Caki2 (cell line): ENCODE data around the gene PER2. TPM values are rescaled to one million over a fixed set of nuclear protein-coding genes. Genes with fewer than 3 reads are reported as not detected.
A peak's percentile ranks its signal among the peaks of the same experiment; 100 is the strongest.

ENCODE experiments used
- DNase-seq: peaks from one replicate; pipeline ENCODE4 v3.0.0-alpha.2; 2015; ENCODE audit warnings: low read depth
- in situ Hi-C: cut with HindIII; loops from 2 replicates; pipeline ENCODE4 v1.10.0; 2016; ENCODE audit warnings: low sequenced_read_pairs, low pct_unique_long_range_greater_than_20kb, mixed read lengths
- total RNA-seq: library from RNA; depleted of rRNA; stranded (reverse); fragments of >200 nt; shearing (Covaris generic); gene quantifications from 2 replicates; pipeline ENCODE4 v1.2.3, GENCODE V29; 2014; ENCODE audit warnings: low replicate concordance

The PER2 gene
- total RNA-seq, 1 experiment from 2014 or later: 0.95 TPM

- in situ Hi-C loops: no loop called here
- no peak for DNase-seq
These were observed 30.4 kb downstream of the PER2 start for GRCh38 chr2:238257786-238258700.

DNA sequence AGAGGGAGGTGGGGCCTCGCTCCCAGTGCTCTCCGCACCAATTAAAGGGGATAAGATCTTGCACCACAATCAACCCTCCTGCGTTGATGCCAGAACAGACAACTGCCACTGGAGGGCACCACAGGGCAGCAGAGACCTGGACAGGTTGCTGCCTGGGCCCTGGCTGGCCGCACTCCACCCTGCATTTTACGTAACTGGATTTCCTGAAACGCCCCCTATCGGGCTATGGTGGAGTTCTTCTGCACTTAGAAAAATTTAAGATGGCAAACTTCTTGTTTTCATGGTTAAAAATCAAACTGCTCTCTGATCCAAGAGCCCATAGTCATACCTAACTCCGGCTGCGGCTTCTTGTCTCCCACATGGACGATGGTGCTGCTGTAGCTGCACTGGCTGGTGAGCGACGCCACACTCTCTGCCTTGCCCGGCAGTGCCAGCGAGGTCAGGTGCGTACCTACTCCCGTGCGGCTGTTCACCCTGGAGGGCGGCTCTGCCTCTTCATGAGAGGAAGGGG, 31.8 kb downstream of the PER2 start:
- in situ Hi-C loops: no loop called here
- peak; percentile 72 for DNase-seq

DNA sequence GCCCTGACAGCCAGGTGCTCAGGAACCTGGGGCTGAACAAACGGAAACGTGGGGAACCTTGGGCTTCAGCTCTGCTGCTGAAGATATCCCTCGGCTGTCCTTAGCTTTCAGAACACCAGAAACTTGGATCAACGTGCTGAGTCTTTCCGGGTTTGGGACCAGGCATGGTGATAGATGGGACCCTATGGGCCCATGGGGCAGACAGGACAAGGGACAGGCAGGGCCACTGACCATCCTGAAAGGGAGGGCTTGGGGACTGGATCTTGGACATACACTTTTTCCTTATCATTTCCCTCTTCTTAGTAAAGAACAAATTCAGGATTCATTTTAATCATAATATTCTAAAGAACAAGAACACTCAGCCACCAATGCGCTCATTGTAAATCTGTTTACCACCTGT, 32.3 kb downstream of the PER2 start:
- DNase-seq: no peak
- in situ Hi-C loops: no loop called here

DNA sequence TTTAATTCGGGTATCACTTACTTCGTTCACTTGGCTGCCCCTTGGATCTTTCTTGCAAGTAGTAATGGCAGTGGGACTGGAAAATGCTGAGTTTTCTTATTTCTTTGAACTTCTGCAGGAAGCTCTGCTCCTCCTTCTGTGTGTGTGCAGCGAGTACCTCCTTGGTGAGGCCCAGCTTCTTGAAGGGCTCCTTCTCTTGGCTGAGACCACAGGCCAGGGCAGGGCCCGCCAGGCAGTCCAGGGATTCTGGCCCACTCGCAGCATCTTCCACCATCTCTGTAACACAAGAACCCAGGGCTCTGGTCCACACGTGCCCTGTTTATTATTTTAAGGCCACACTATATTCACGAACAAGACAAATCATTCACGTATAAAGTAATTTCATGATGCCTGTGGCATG, 32.8 kb downstream of the PER2 start:
- in situ Hi-C loops: no loop called here
- DNase-seq: no peak

GRCh38 chr2:238255151-238255551, 33.3 kb downstream of the PER2 start:
- in situ Hi-C loops: no loop called here
- no peak for DNase-seq

- no peak for DNase-seq
- in situ Hi-C loops: no loop called here
These were observed 34.2 kb downstream of the PER2 start for GRCh38 chr2:238254095-238254723.

DNA sequence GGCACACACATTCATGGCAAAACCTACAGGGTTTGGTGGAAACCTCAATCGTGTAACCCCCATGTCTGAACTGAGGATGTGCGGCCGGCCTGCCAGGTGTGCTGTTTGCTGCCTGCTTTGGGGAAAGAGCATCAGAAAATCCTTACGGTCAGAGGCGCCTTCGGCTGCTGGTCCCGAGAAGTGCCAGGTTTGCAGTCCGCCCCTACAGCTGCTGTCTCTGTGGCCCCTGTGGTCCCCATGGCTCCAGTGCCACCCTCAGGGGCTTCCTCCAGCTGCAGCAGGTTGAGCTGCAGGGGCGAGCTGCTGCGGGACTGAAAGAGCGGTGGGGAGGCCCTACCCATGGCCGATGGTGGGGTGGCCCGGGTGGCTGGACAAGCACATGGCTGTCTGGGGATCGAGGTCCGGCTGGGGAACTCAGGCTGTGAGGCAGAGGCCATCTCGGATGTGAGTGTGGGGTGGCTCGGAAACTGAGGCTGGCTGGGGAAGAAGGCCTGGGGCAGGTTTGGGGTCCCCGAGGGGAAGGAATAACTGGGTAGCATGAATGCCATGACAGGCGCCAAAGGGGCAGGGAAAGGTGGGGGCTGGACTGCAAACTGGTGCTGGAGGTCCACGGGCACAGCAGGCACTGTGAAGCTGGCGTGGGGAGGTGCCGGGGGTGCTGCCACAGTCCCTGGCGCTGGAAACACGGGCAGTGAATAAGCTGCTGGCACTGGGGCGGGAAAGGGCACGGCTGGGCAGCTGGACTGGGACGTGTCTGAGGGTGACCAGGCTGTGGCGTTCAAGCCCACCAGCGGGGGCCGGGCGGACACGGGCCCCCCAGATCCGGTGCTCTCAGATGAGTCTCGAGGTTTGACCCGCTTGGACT, 35.4 kb downstream of the PER2 start:
- DNase-seq: no peak
- in situ Hi-C loops: no loop called here

- no peak for DNase-seq
- in situ Hi-C loops: no loop called here
These were observed 36.4 kb downstream of the PER2 start for GRCh38 chr2:238251986-238252385.

DNA sequence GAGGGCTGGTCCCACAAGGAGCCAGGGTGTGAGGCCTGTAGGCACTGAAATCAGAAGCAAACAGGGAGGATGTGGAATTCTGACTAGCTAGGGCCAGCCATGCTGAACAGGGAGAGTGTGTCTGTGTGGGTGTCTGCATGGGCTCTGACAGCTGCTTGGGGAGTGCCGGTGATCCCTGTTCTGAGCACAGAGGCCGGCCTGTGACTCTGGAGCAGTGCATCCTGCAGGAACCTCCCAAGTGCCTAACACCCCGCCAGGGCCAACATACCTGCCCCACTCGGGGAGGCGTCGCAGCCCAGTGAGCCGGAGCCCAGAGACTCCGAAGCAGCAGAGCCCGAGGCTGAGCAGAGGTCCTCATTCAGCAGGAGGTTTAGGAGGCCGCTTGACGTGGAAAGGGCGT, 37.1 kb downstream of the PER2 start:
- in situ Hi-C loops: no loop called here
- no peak for DNase-seq

GRCh38 chr2:238250896-238251295, 37.5 kb downstream of the PER2 start:
- in situ Hi-C loops: no loop called here
- DNase-seq: no peak

DNA sequence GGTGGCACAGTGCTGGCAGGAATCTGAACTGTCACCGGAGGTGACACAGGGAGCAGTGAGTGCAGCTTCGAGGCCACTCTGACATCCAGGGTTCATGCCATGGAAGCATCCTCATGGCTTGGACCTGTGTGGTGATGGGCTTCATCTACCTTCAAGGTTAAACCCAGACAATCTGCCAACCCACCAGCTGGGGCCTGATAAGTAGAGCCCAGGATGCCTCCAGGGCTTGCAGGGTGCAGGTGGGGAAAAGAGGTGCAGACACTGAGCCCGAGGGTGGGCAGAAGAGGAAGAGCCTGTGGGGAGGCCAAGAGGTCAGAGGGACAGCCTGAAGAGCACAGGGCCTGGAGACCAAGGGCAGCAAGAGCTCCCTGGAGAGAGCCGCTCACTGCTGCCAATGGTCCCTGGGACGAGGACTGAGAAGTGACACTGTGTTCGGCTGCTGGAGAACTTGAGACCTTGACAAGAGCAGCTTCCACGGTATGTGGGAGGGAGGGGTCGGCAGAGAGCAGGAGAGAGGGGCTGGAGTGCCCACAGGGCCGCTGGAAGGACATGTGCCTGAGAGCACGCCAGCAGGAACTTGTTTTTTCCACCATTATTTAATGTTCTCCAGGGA, 40.5 kb downstream of the PER2 start:
- in situ Hi-C loops: no loop called here

DNA sequence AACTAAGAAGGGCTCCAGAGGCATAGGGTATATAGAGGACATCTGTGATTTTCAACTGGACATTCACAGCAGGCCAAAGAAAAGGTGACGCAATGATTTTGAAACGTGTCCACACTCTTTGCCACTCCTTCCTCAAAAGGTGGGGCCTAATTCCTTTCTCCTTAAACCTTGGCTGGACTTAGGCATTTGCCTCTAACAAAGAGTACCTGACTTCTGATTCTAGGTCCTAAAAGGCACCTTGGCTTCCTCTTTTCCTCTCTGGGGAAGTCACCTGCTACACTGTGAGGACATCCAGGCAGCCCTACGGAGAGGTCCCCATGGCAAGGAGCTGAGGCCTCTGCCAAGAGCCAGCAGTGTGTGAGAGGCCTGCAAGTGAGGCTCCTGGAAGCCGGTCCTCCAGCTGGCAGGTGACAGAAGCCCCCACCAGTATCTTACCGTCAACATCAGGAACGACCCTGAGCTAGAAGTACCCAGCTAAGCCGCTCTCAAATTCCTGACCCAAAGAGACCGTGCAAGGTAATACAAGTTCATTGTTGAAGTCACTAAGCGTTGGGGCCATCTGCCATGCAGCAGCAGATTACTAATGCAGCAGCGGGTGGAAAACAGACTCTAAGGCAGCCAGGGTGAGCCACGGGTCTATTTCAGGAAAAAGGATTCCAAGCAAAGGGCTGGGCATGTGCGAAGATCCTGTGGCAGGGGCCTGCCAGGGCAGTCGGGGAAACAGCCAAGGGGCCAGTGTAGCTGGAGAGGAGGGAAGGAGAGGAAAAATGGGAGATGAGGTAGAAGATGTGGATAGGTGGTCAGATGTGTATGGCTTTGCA, 41.2 kb downstream of the PER2 start:
- DNase-seq: no peak
- in situ Hi-C loops: no loop called here

More for the DNA sequence above, 40.5 kb downstream of the PER2 start:
- DNase-seq: no peak

DNA sequence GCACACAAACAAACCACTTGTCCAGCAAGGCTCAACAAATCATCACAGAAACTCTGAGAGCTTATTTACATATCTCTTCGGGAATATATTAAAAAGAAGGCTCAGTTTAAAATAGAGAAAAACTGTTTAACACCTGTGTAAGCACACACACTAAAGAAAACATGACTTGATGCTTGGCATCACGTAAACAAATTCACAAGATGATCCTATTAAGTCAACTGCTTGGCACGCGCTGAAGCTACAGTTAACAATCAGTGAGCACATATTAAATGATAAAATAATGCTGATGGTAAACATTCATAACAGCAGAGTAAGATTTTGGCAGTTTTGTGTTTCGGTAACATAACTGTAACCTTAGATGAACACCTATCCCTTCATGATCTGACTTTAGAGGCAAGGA, 44.3 kb downstream of the PER2 start:
- in situ Hi-C loops: no loop called here
- DNase-seq: no peak

DNA sequence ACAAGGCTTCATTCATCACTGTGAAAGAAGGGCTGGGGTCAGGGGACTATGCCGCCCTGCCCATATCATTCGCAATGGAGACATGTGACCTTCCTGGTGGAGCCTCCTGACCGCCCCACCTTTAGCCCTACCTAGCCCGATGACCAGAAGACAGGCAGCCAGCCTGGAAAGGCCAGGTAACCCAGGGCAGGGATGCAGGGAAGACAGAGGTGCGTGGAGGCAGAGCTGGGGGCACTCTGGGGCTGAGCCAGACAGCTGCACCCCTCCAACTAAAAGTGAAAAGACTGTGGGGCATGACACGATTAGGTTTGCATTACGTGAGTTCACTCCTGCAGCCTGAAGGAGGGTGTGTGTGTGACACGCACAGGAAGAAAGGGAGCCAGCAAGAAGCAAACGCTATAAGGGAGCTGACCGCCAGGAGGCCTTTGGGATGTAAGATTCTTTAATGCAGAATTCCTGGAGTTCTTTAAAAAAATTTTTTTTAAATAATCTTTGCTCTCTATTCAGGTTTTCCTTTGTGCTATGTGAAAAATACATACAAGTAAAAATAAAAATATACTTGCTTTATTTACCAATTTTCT, 44.8 kb downstream of the PER2 start:
- in situ Hi-C loops: no loop called here
- no peak for DNase-seq

GRCh38 chr2:238242731-238243495, 45.5 kb downstream of the PER2 start:
- no peak for DNase-seq
- in situ Hi-C loops: no loop called here

DNA sequence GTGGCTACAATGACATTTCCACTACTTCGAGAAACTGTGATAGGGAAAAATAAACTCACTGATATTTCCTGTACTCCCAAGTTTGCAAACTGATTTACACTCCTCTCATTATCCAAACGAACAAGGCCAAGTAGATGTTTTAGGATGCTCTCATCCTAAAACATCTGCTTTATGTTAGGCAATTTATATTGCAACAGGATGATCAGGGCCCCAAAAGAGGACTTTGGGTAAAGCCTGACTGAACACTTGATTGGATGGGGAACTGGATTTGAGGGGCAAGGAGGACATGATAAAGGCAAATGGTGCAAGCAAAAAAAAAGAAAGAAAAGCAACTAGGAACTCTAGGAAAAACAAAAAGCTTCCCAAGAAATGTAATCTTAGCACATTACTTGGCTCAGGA, 46.4 kb downstream of the PER2 start:
- no peak for DNase-seq
- in situ Hi-C loops: no loop called here
